Activated naive CD4-positive, alpha-beta T cell treated with anti-CD3 and anti-CD28 coated beads, Interleukin-2, amount 10 ng/mL, durations not matched to agents 5 hours and 36 hours (primary cell): ENCODE results near the gene PSMB9. TPM values are rescaled to one million over a fixed set of nuclear protein-coding genes. Genes with fewer than 3 reads are reported as not detected.

Experiments used
- total RNA-seq, 2 experiments: library from RNA; stranded (reverse); gene quantifications; one replicate each; pipeline ENCODE4 v1.2.3, GENCODE V29; 2021

PSMB9 gene
- total RNA-seq = 100 to 1,000 TPM; 264 to 271 TPM

GRCh38 chr6:32853541-32854375 is at the start of gene PSMB9, which contains the start of gene TAP1:
TSS of gene PSMB9 (plus strand) at chr6:32854192. CDS start at chr6:32854230, 38 bp downstream.
TSS of gene TAP1 (minus strand) at chr6:32853704. CDS start at chr6:32853636, 68 bp downstream.

GRCh38 chr6:32816746-32817204 is 37.2 kb upstream of the PSMB9 start, which contains the start of gene HLA-DOB:
TSS of gene HLA-DOB (minus strand) at chr6:32817002. CDS start at chr6:32816951, 51 bp downstream.

GRCh38 chr6:32838114-32838958 is 15.7 kb upstream of the PSMB9 start, which contains the start of gene TAP2:
TSS of gene TAP2 (minus strand) at chr6:32838739. CDS start at chr6:32838233, 506 bp downstream.

GRCh38 chr6:32843979-32844838 is 9.8 kb upstream of the PSMB9 start, which contains the start of gene PSMB8:
TSS of gene PSMB8 (minus strand) at chr6:32844047. CDS start at chr6:32843996, 51 bp downstream.

Other genes with a start within 250 kb of the PSMB9 start
- 1 to 10 TPM; 6.1 to 8.8 TPM for gene HLA-DQA1, start 216.8 kb upstream of the PSMB9 start, total RNA-seq
- gene HLA-DQB1, start 187.5 kb upstream of the PSMB9 start, total RNA-seq = 10 to 100 TPM; 40.9 to 45.0 TPM
- not detected for gene HLA-DQA2, start 112.8 kb upstream of the PSMB9 start, total RNA-seq
- not detected for gene HLA-DQB2, start 90.7 kb upstream of the PSMB9 start, total RNA-seq
- gene HLA-DOB, start 37.2 kb upstream of the PSMB9 start, total RNA-seq = 1 to 10 TPM; 1.4 to 2.2 TPM
- 100 to 1,000 TPM; 170 TPM for gene TAP2, start 15.5 kb upstream of the PSMB9 start, total RNA-seq
- 100 to 1,000 TPM; 290 to 315 TPM for gene PSMB8, start 10.1 kb upstream of the PSMB9 start, total RNA-seq
- 100 to 1,000 TPM; 346 to 366 TPM for gene TAP1, start 488 bp upstream of the PSMB9 start, total RNA-seq
- gene HLA-DMB, start 86.8 kb downstream of the PSMB9 start, total RNA-seq = 1 to 10 TPM; 9.2 to 9.6 TPM
- gene HLA-DMA, start 98.9 kb downstream of the PSMB9 start, total RNA-seq = 10 to 100 TPM; 23.9 to 26.2 TPM
- 100 to 1,000 TPM; 272 to 275 TPM for gene BRD2, start 114.4 kb downstream of the PSMB9 start, total RNA-seq
- 1 to 10 TPM; 1.2 to 2.9 TPM for gene HLA-DOA, start 155.4 kb downstream of the PSMB9 start, total RNA-seq
- gene HLA-DPA1, start 219.5 kb downstream of the PSMB9 start, total RNA-seq = 10 to 100 TPM; 30.4 to 32.4 TPM
- gene HLA-DPB1, start 221.8 kb downstream of the PSMB9 start, total RNA-seq = 10 to 100 TPM; 19.0 to 19.2 TPM